GM12872 (cell line): ENCODE measurements around the gene PRR9.

Source experiments
- CTCF ChIP-seq: IDR thresholded peaks from 3 replicates; pipeline ENCODE4 v1.5.1; 2011; ENCODE audit warnings: low read depth, mild to moderate bottlenecking, low read length, moderate library complexity; ENCODE audit not compliant: insufficient read depth

PRR9 gene

GRCh38 chr1:153262462-153263157 is 45.2 kb downstream of the PRR9 start:
- no peak for TF ChIP-seq CTCF

- TF ChIP-seq CTCF: 0 out of 3 replicates have a peak, but pooled peaks have one; percentile 7
These were observed 48.1 kb downstream of the PRR9 start for GRCh38 chr1:153265457-153265856.
